SKM-1 (cell line): ENCODE results near the gene NFATC2.

ENCODE experiments used
- DNase-seq: peaks from one replicate; lab custom pipeline; 2025; ENCODE audit not compliant: unreplicated experiment; lab: John Stamatoyannopoulos, UW

The NFATC2 gene

GRCh38 chr20:51522207-51522606, 20.3 kb downstream of the NFATC2 start:
- DNase-seq: no peak

GRCh38 chr20:51517839-51518238, 24.7 kb downstream of the NFATC2 start:
- DNase-seq: no peak

- no peak for DNase-seq
These were observed 25.7 kb downstream of the NFATC2 start for GRCh38 chr20:51516855-51517254.

GRCh38 chr20:51514836-51515235, 27.7 kb downstream of the NFATC2 start:
- no peak for DNase-seq

GRCh38 chr20:51514249-51514648, 28.3 kb downstream of the NFATC2 start:
- no peak for DNase-seq

- no peak for DNase-seq
These were observed 29.0 kb downstream of the NFATC2 start for GRCh38 chr20:51513545-51513944.

GRCh38 chr20:51512645-51513044, 29.9 kb downstream of the NFATC2 start:
- no peak for DNase-seq

GRCh38 chr20:51511861-51512619, 30.5 kb downstream of the NFATC2 start:
- DNase-seq: no peak

GRCh38 chr20:51510936-51511605, 31.4 kb downstream of the NFATC2 start:
- DNase-seq: no peak

GRCh38 chr20:51510169-51510568, 32.4 kb downstream of the NFATC2 start:
- DNase-seq: no peak

- no peak for DNase-seq
These were observed 33.3 kb downstream of the NFATC2 start for GRCh38 chr20:51509208-51509607.

GRCh38 chr20:51508780-51509179, 33.7 kb downstream of the NFATC2 start:
- no peak for DNase-seq

- DNase-seq: no peak
These were observed 34.4 kb downstream of the NFATC2 start for GRCh38 chr20:51508158-51508557.

GRCh38 chr20:51507216-51508036, 35.1 kb downstream of the NFATC2 start:
- DNase-seq: no peak

- no peak for DNase-seq
These were observed 35.8 kb downstream of the NFATC2 start for GRCh38 chr20:51506527-51507215.

- DNase-seq: no peak
These were observed 37.0 kb downstream of the NFATC2 start for GRCh38 chr20:51505566-51505965.

- no peak for DNase-seq
These were observed 39.1 kb downstream of the NFATC2 start for GRCh38 chr20:51503376-51503775.

- DNase-seq: no peak
These were observed 41.6 kb downstream of the NFATC2 start for GRCh38 chr20:51500936-51501335.

- DNase-seq: peak; percentile 68
These were observed 42.2 kb downstream of the NFATC2 start for GRCh38 chr20:51500311-51500710.

GRCh38 chr20:51498765-51499540, 43.6 kb downstream of the NFATC2 start:
- DNase-seq: no peak
